Heart left ventricle (tissue), 16 donors: ENCODE results near the gene ADAMTS7. TPM values are rescaled to one million over a fixed set of nuclear protein-coding genes. Genes with fewer than 3 reads are reported as not detected.
A peak's percentile ranks its signal among the peaks of the same experiment; 100 is the strongest.
"Not testable (repeated sequence)": the region's sequence is repeated elsewhere in the genome, so short reads cannot be mapped to it uniquely, and the experiment has no call there.

Experiments
- ATAC-seq, 4 donors: fragments of 200-7000 bp; cut with Tn5 transposase; one replicate each; pipeline ENCODE4 v1.9.1; 2020 to 2022; ENCODE audit warnings: moderate library complexity in 4 of 4, mild to moderate bottlenecking in 3 of 4, moderate number of reproducible peaks in 1 of 4
- DNase-seq, 5 donors: peaks; one replicate each; pipeline ENCODE4 v3.0.0-alpha.2; 2020
- H3K27ac ChIP-seq, 12 donors: fragments of 200-600 bp; sonication (generic) in 4 of 12; one replicate each; pipeline versions ENCODE4 v1.5.0 to v1.8.0; 2016 to 2022; ENCODE audit warnings: mild to moderate bottlenecking in 2 of 12
- H3K27me3 ChIP-seq, 9 donors: fragments of 200-600 bp; sonication (generic) in 2 of 9; one replicate each; pipeline versions ENCODE4 v1.5.1 to v1.8.0; 2016 to 2022; ENCODE audit warnings: mild to moderate bottlenecking in 3 of 9
- H3K36me3 ChIP-seq, 9 donors: fragments of 200-600 bp; sonication (generic) in 2 of 9; one replicate each; pipeline versions ENCODE4 v1.5.0 to v1.8.0; 2018 to 2022; ENCODE audit warnings: mild to moderate bottlenecking in 2 of 9
- H3K4me1 ChIP-seq, 12 donors: fragments of 200-600 bp; sonication (generic) in 4 of 12; one replicate each; pipeline versions ENCODE4 v1.5.0 to v1.8.0; 2016 to 2022; ENCODE audit warnings: mild to moderate bottlenecking in 3 of 12
- H3K4me3 ChIP-seq, 12 donors: fragments of 200-600 bp; sonication (generic) in 4 of 12; one replicate each; pipeline versions ENCODE4 v1.5.0 to v1.8.0; 2017 to 2022; ENCODE audit warnings: mild to moderate bottlenecking in 9 of 12, moderate library complexity in 4 of 12
- H3K9me3 ChIP-seq, 12 donors: fragments of 200-600 bp; sonication (generic) in 4 of 12; one replicate each; pipeline versions ENCODE4 v1.5.0 to v1.8.0; 2016 to 2022; ENCODE audit warnings: mild to moderate bottlenecking in 1 of 12
- POLR2A ChIP-seq, 2 donors: fragments of 450-650 bp; IDR thresholded peaks; one replicate each; pipeline ENCODE4 v1.6.1; 2017; ENCODE audit warnings: antibody characterized with exemption in 2 of 2, mild to moderate bottlenecking in 2 of 2, moderate library complexity in 2 of 2
- WGBS, 4 donors: extraction: QIAGEN DNeasy Blood & Tissue Kit in 2 of 4; methylation state at CpG; one replicate each; pipeline versions ENCODE4 v1.1.5 to v1.1.7; 2013 to 2018; 5-methylcytosine and 5-hydroxymethylcytosine counted together
- intact Hi-C, 10 donors: fragments of 100-400 bp; cut with DNase I; formaldehyde crosslinking; loops; one replicate each; pipeline versions ENCODE4 v1.11.1 to v1.14.2; 2022
- polyA plus RNA-seq, 2 donors: library from polyadenylated mRNA; stranded (reverse); fragments of 200-250 nt; gene quantifications; one replicate each; pipeline ENCODE4 v1.2.3, GENCODE V29; 2013
- total RNA-seq, 9 donors: library from RNA; depleted of rRNA in 2 of 9; stranded (reverse); fragments of >200 nt in 2 of 9; fragmentation: NEBNext Ultra II Directional in 3 of 9; extraction: Animal tissue kit (Norgen Biotek cat#: 25700) in 3 of 9; gene quantifications; one replicate each; pipeline versions ENCODE4 v1.1.0 to v1.2.4, GENCODE V29; 2016 to 2023
- TF ChIP-seq, protein P1 (sequence below), 12 donors: fragments of 200-600 bp; sonication (generic) in 4 of 12; IDR thresholded peaks; one replicate each; pipeline versions ENCODE4 v1.5.0 to v1.8.0; 2018 to 2022; ENCODE audit warnings: antibody characterized with exemption in 12 of 12, mild to moderate bottlenecking in 5 of 12
- donor health status: ischemic (EF 13 %, LVEDD 7.1; RV severe dilation, severe dysfunction).
- donor health status: healthy with polysubstance abuse.
- donor health status: DM: no; HTN: yes; CAD: no.
- donor health status: DM: no; HTN: no; CAD: no.
- donor health status: ischemic (EF 25% LVEDD 6.9; RV normal size, moderate dysfunction).
- donor health status: ischemic (EF 25% LVEDD 5.7; RV mildly dilated, moderate dysfunction).
- donor health status: healthy.
- donor health status: DM: yes; HTN: yes; CAD: no.
- donor health status: ischemic (EF 35%, LVEDD 5.7; RV mildly dilated, moderate dysfunction).
- donor health status: nonischemic (EF 11% LVEDD 7.7; RV severe dilation, severe dysfunction).
- donor health status: DM: yes; HTN: yes; CAD: no.
- donor health status: PGD.
- donor health status: ischemic (EF 29% LVEDD 5.4; RV normal size, mild dysfunction).
- donor health status: nonischemic (EF 23%, LVEDD 6.1; RV moderate dilation, normal function).

The ADAMTS7 gene
- total and polyA plus RNA-seq, 11 donors: 5.0 to 29.9 (median 13.9) TPM

DNA sequence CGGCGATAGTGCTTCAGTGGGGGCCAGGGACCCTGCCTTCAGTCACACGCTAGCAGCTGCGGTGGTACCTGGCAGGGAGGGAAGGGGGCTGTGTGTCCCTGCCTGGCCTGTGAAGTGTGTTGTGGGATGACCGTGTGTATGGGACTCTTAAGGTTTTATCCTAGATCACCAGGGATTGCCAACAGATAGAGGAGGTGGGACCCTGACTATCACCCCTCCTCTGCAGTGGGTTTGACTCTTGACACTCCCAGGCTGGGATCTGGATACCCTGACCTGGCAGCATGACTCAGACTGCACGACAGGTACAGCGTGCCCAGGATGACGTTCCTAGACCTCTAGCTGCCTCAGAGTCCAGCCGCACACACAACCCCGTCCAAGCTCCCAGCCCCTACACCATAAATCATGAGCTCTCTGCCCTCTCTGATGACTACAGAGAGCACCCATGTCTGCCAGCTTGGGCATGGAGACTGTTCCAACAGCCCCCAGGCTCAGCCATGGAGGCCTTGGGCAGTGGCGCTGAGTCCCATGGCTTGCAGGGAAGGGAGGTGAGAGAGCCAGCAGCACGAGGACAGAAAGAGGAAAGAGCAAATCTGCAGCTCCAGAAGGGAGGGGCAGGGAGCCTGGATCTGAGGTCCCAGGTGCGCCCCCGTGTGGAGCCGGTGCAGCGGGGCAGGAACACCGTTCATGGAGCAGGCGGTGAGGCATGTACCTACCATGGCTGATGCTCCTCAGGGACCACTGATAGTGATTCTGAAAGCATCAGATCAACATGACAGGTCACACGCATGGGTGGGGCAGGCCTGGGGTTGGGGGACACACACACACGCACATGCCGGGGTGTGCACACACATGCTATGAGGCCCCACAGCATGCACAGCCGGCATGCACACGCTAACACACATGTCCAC lies 71.0 kb downstream of the ADAMTS7 start:
- 56 to 74% (median 61%) methylated on average over 12 to 23 of the region's 23 CpGs for WGBS, 4 donors
- ATAC-seq: peak; percentile 26 to 65 (median 61)

DNA sequence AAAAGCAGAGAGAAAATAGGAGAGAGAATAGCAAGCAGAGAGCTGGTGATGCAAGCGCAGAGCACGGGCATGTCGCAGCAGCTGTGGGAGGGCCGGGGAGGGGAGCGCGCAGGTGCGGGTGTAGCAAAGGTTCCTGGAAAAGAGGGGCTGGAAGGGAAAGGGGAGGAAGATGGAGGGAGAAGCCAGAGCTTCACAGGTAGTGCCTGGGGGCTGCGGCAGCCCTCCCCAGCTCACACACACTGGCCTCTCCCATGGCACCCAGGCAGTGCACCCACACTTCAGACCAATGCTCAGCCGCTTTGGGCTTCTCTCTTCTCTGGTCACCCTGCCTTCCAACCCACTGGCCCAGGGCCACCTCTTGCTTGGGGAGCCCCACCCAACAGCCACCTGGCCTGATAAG lies 72.1 kb downstream of the ADAMTS7 start:
- H3K27ac ChIP-seq: no peak overlapping the region
- peaks cover 0 to 4% (median 0%) of the 10 kb centered on the region in 12 donors for H3K4me1 ChIP-seq
- TF ChIP-seq POLR2A (IDR thresholded peaks at IDR 0.05): no peak
- TF ChIP-seq, protein P1, sequence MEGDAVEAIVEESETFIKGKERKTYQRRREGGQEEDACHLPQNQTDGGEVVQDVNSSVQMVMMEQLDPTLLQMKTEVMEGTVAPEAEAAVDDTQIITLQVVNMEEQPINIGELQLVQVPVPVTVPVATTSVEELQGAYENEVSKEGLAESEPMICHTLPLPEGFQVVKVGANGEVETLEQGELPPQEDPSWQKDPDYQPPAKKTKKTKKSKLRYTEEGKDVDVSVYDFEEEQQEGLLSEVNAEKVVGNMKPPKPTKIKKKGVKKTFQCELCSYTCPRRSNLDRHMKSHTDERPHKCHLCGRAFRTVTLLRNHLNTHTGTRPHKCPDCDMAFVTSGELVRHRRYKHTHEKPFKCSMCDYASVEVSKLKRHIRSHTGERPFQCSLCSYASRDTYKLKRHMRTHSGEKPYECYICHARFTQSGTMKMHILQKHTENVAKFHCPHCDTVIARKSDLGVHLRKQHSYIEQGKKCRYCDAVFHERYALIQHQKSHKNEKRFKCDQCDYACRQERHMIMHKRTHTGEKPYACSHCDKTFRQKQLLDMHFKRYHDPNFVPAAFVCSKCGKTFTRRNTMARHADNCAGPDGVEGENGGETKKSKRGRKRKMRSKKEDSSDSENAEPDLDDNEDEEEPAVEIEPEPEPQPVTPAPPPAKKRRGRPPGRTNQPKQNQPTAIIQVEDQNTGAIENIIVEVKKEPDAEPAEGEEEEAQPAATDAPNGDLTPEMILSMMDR (IDR thresholded peaks at IDR 0.05): no peak
- ATAC-seq (no peak), DNase-seq (no peak)
- no peaks in the 10 kb centered on the region for H3K36me3 ChIP-seq
- no peaks in the 10 kb centered on the region for H3K27me3 ChIP-seq
- H3K4me3 ChIP-seq: no peak overlapping the region
- WGBS, 4 donors: 93 to 95% (median 94%) methylated on average over 9 of the region's 9 CpGs
- no peaks in the 10 kb centered on the region for H3K9me3 ChIP-seq
- intact Hi-C loops: no loop called here

More for the DNA sequence above, 71.0 kb downstream of the ADAMTS7 start:
- Histone ChIP-seq H3K27ac (no peak overlapping the region), H3K4me1 (peaks cover 0 to 4% (median 0%) of the 10 kb centered on the region in 12 donors), H3K27me3 (no peaks in the 10 kb centered on the region), H3K4me3 (no peak overlapping the region), H3K36me3 (no peaks in the 10 kb centered on the region), H3K9me3 (no peaks in the 10 kb centered on the region)
- intact Hi-C loops: loop anchor here in 1 of 10 donors (10.0 kb wide), 1 partner anchor 795 kb away; no protein-coding TSS in a partner anchor
- TF ChIP-seq, protein P1 (IDR thresholded peaks at IDR 0.05): peak in 10 of 12 donors; percentile 9 to 51 (median 34)
- no peak for TF ChIP-seq POLR2A (IDR thresholded peaks at IDR 0.05)
- peak in 2 of 5 donors; percentile 59 to 66 for DNase-seq

DNA sequence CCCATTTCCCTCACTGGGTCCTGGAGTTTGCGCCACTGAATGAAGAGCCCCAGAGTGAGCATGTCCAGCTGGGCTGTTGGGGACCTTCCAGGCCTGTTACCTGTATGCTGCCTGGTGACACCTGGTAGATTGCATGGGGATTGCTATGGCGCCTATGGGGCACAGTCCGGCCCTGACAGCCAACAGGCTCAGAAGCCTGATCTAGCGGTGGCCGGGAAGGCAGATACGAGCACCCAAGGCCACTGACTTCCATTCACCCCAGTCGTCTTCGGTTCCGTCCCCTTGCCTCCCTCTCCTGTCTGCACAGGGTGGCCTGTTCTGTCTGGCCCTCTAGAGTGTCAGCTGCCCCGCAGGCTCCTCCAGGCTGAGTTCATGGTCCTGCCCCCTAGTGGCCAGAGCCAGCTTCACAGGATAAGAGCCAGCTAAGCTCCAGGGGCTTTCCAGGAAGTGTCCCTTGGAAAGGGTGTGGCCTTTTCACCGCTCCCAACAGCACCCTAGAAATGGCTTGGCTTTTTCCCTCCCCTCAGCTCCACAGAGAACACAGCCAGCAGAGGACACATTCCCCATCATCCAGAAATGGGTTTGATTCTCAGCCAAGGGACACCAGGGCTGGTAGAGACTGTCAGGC lies 73.2 kb downstream of the ADAMTS7 start:
- H3K27ac ChIP-seq, H3K36me3 ChIP-seq, H3K9me3 ChIP-seq, intact Hi-C loops, H3K4me1 ChIP-seq, H3K4me3 ChIP-seq, H3K27me3 ChIP-seq: not testable (repeated sequence)
- TF ChIP-seq, protein P1 (IDR thresholded peaks at IDR 0.05): peak in 10 of 12 donors; percentile 15 to 66 (median 48)
- peak in 3 of 4 donors; percentile 51 to 71 (median 60) for ATAC-seq
- 54 to 100% (median 62%) methylated on average over 1 to 11 of the region's 11 CpGs for WGBS, 4 donors
- peak in 1 of 5 donors; percentile 61 for DNase-seq

DNA sequence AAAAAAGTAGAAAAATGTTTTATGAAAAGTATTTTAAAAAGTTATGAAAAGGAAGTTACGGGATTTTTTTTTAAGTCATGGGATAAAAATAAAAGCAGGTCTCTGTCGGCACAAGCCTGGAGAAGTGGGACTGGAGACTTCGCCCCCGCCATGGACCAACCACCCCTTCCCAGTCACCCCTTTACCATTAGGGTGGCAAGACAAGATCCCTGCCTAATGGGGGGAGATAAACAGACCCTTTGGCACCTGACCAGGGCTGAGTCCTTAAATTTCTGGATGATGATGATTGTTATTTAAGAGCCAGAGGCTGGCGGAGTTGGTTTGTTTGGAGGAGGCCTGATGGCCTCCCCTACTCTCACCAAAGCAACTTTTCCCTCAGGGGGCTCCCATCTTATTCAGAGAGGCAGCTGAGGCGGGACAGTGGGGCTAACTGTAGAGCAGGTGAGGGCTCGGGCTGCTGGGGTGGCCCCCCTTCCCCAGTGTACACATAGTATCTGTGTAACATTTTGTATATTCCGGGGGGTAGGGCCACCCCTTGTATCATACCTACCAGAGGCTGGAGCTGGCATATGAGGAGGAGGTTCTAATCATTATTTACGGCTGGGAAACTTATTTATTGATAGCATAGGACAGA lies 74.0 kb downstream of the ADAMTS7 start:
- peaks cover 0 to 4% (median 0%) of the 10 kb centered on the region in 12 donors for H3K4me1 ChIP-seq
- H3K4me3 ChIP-seq: no peak overlapping the region
- intact Hi-C loops: no loop called here
- H3K27ac ChIP-seq: no peak overlapping the region
- H3K9me3 ChIP-seq: no peaks in the 10 kb centered on the region
- no peak for ATAC-seq
- DNase-seq: no peak
- no peaks in the 10 kb centered on the region for H3K27me3 ChIP-seq
- TF ChIP-seq, protein P1 (IDR thresholded peaks at IDR 0.05): no peak
- TF ChIP-seq POLR2A (IDR thresholded peaks at IDR 0.05): no peak
- H3K36me3 ChIP-seq: no peaks in the 10 kb centered on the region
- WGBS, 4 donors: 74 to 90% (median 79%) methylated on average over 9 of the region's 9 CpGs

DNA sequence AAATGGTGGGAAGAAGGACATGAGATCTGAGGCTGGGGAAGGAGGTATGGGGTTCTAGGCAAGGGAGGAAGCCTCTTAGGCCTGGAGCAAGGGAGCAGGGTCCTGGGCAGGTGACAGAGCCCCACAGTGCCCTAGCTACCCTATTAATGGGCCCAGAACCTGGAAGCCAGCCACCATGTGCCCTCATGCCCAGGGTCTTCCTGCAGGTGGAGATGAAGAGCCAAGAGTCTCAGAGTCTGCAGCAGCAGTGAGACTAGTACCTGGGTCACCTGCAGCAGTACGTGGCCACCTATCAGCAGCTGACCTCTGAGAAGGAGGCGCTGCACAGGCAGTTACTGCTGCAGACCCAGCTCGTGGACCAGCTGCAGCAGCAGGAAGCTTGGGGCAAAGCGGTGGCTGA lies 75.0 kb downstream of the ADAMTS7 start:
- DNase-seq, H3K27me3 ChIP-seq, ATAC-seq, H3K36me3 ChIP-seq, H3K27ac ChIP-seq, intact Hi-C loops, H3K9me3 ChIP-seq, H3K4me3 ChIP-seq, H3K4me1 ChIP-seq: not testable (repeated sequence)
- WGBS, 4 donors: 67 to 86% (median 79%) methylated on average over 4 of the region's 4 CpGs
